NK-92 (cell line): Measurements from ENCODE around the gene MCTP2.

Source experiments
- DNase-seq: peaks from one replicate; lab custom pipeline; 2025; ENCODE audit not compliant: unreplicated experiment; lab: John Stamatoyannopoulos, UW

The MCTP2 gene

GRCh38 chr15:94523873-94524272 is 292.5 kb downstream of the MCTP2 start:
- DNase-seq, result no peak

GRCh38 chr15:94524565-94524964 is 293.2 kb downstream of the MCTP2 start:
- no peak for DNase-seq

- no peak for DNase-seq
These were observed 294.8 kb downstream of the MCTP2 start for GRCh38 chr15:94526071-94526689.

- DNase-seq, result no peak
These were observed 300.9 kb downstream of the MCTP2 start for GRCh38 chr15:94532226-94532625.
